ENCODE data around the gene ITPKB.

The ITPKB gene

GRCh38 chr1:226588484-226588883 is 150.6 kb downstream of the ITPKB start:
- DNase-seq (ENCODE audit: insufficient read length, low spot score) (no peak), FAIRE-seq (no peak)
- no peak for TF ChIP-seq POLR2A (IDR thresholded peaks at IDR 0.05; ENCODE audit: low read depth, low read length)
- no peak for TF ChIP-seq POLR2AphosphoS5 (IDR thresholded peaks at IDR 0.05; ENCODE audit: low read depth, low read length)
- TF ChIP-seq POU2F2 (IDR thresholded peaks at IDR 0.05; ENCODE audit: low read depth, low read length) = no peak

- TF ChIP-seq PAX5 (IDR thresholded peaks at IDR 0.05; ENCODE audit: insufficient read depth, low read length, severe bottlenecking) = no peak
- no peak for TF ChIP-seq POLR2AphosphoS5 (IDR thresholded peaks at IDR 0.05; ENCODE audit: low read depth, low read length)
- TF ChIP-seq SPI1 (IDR thresholded peaks at IDR 0.05; ENCODE audit: low read depth, low read length) = no peak
- TF ChIP-seq POU2F2 (IDR thresholded peaks at IDR 0.05; ENCODE audit: low read depth, low read length) = no peak
- no peak for TF ChIP-seq POLR2A (IDR thresholded peaks at IDR 0.05; ENCODE audit: low read depth, low read length)
- no peak for TF ChIP-seq TAF1 (IDR thresholded peaks at IDR 0.05; ENCODE audit: low read depth, low read length)
- FAIRE-seq (no peak), DNase-seq (ENCODE audit: insufficient read length, low spot score) (no peak)
Observed at GRCh38 chr1:226586650-226587422, 152.2 kb downstream of the ITPKB start.

DNA sequence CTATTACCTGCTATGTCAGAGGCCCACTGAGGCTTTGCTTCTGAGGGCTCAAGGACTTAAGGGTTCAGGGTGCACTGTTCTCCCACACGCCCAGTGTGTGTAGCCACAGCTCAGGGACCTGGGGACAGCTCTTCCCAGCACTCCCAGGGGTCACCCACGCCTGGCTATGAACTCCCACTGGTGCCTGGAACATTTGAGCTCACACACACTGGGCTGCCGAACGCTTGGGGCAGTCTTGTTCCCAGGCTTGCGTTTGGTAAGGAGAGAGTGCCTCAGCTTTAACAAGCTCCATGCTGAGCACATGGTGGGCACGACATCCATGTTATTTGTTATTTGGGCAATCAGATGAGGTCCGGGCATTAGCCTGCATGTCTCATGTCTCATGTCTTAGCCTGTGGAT is 153.0 kb downstream of the ITPKB start:
- no peak for DNase-seq (ENCODE audit: insufficient read length, low spot score)
- no peak for FAIRE-seq
- no peak for TF ChIP-seq PAX5 (IDR thresholded peaks at IDR 0.05; ENCODE audit: insufficient read depth, low read length, severe bottlenecking)
- no peak for TF ChIP-seq POU2F2 (IDR thresholded peaks at IDR 0.05; ENCODE audit: low read depth, low read length)
- TF ChIP-seq POLR2A (IDR thresholded peaks at IDR 0.05; ENCODE audit: low read depth, low read length) = no peak
- TF ChIP-seq POLR2AphosphoS5 (IDR thresholded peaks at IDR 0.05; ENCODE audit: low read depth, low read length) = no peak
- no peak for TF ChIP-seq SPI1 (IDR thresholded peaks at IDR 0.05; ENCODE audit: low read depth, low read length)
- TF ChIP-seq TAF1 (IDR thresholded peaks at IDR 0.05; ENCODE audit: low read depth, low read length) = no peak

DNA sequence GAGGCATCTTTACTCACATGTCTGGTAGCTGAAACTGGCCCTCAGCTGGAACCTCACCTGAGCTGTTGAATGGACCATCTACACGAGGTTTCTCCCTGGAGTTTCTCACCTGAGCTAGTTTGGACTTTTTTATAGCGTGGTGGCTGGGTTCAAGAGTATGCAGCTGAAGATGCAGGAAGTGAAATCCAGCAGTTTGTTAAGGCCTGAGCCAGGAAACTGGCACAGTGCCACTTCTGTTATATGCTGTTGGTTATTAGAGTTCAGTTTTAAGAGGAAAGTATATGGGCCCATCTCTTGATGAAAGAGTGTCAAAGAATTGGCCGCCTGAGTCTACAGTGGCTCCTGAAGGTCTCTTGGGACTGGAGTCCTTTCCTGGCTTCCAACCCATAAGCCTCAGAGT is 154.9 kb downstream of the ITPKB start:
- no peak for DNase-seq (ENCODE audit: insufficient read length, low spot score)
- no peak for FAIRE-seq
- TF ChIP-seq PAX5 (IDR thresholded peaks at IDR 0.05; ENCODE audit: insufficient read depth, low read length, severe bottlenecking) (no peak), POLR2A (IDR thresholded peaks at IDR 0.05; ENCODE audit: low read depth, low read length) (no peak), POU2F2 (IDR thresholded peaks at IDR 0.05; ENCODE audit: low read depth, low read length) (no peak), POLR2AphosphoS5 (IDR thresholded peaks at IDR 0.05; ENCODE audit: low read depth, low read length) (no peak), TAF1 (IDR thresholded peaks at IDR 0.05; ENCODE audit: low read depth, low read length) (no peak), SPI1 (IDR thresholded peaks at IDR 0.05; ENCODE audit: low read depth, low read length) (no peak)

GRCh38 chr1:226582966-226583365 is 156.1 kb downstream of the ITPKB start:
- DNase-seq (ENCODE audit: insufficient read length, low spot score) (no peak), FAIRE-seq (no peak)
- TF ChIP-seq PAX5 (IDR thresholded peaks at IDR 0.05; ENCODE audit: insufficient read depth, low read length, severe bottlenecking) = no peak
- TF ChIP-seq POLR2A (IDR thresholded peaks at IDR 0.05; ENCODE audit: low read depth, low read length) = no peak
- TF ChIP-seq POLR2AphosphoS5 (IDR thresholded peaks at IDR 0.05; ENCODE audit: low read depth, low read length) = no peak
- TF ChIP-seq TAF1 (IDR thresholded peaks at IDR 0.05; ENCODE audit: low read depth, low read length) = no peak
- TF ChIP-seq POU2F2 (IDR thresholded peaks at IDR 0.05; ENCODE audit: low read depth, low read length) = no peak
- no peak for TF ChIP-seq SPI1 (IDR thresholded peaks at IDR 0.05; ENCODE audit: low read depth, low read length)

All from GM12891 (cell line).